DND-41 (cell line): ENCODE results near the gene OR6S1.

Source experiments
- EZH2 ChIP-seq: IDR thresholded peaks from 3 replicates; pipeline ENCODE4 v1.6.1; 2012; ENCODE audit warnings: borderline replicate concordance, low read depth, mild to moderate bottlenecking, moderate library complexity, low read length, inconsistent platforms; ENCODE audit not compliant: severe bottlenecking
- TF ChIP-seq, protein P1 (sequence below): IDR thresholded peaks from 2 replicates; pipeline ENCODE4 v1.5.1; 2012; ENCODE audit warnings: borderline replicate concordance, low read length, moderate library complexity, mild to moderate bottlenecking; ENCODE audit not compliant: poor library complexity, severe bottlenecking; ENCODE audit errors: extremely low read depth

DNA sequence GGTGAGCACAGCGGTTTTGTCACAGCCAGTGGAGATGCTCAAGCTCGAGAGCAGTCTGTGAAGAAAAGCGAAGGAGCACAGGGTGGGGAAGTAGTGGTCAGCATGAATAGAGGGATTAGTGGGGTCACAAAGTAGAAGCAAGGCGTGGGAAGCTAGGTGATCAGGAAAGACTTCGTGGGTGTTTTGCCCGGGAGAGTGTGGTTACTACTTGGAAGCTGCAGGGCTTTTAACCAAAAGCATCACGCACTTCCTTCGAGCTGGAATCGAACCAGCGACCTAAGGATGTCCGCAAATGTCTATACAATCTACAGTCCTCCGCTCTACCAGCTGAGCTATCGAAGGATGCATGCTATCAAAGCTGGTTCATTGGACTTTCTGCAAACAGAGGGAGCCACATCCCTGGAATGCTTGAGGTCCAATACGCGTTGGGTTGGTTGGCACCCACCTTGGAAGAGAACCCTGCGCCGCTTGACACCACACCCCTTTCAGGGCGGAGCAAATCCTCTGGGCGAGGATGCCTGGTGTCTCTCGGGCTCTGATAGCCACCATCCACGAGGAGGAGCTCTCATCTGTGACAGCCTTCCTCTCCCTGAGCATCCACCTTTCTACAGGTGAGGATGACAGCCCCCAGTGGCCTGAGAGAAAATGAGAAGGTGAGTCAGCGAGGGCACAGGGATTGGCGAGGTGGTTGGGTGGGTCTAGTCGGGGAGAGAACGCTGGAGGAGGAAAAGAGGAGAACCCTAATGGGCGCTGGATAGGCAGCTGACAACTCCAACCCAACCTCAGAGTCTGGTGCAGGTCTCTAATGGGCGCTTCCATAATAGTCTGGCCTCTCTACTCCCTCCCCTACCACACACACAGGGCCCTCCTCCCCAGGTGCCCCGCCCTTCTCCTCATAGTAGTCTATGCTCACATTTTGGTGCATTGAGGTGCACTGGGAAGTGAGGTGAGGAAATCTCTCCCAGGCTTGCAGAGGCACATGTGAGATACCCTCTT, 16.0 kb upstream of the OR6S1 start:
- TF ChIP-seq, protein P1, sequence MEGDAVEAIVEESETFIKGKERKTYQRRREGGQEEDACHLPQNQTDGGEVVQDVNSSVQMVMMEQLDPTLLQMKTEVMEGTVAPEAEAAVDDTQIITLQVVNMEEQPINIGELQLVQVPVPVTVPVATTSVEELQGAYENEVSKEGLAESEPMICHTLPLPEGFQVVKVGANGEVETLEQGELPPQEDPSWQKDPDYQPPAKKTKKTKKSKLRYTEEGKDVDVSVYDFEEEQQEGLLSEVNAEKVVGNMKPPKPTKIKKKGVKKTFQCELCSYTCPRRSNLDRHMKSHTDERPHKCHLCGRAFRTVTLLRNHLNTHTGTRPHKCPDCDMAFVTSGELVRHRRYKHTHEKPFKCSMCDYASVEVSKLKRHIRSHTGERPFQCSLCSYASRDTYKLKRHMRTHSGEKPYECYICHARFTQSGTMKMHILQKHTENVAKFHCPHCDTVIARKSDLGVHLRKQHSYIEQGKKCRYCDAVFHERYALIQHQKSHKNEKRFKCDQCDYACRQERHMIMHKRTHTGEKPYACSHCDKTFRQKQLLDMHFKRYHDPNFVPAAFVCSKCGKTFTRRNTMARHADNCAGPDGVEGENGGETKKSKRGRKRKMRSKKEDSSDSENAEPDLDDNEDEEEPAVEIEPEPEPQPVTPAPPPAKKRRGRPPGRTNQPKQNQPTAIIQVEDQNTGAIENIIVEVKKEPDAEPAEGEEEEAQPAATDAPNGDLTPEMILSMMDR, result no peak
- no peak for TF ChIP-seq EZH2
